Measurements from ENCODE around the gene CYP4F12. TPM values are rescaled to one million over a fixed set of nuclear protein-coding genes. Genes with fewer than 3 reads are reported as not detected.

Gene CYP4F12
- total RNA-seq, 1 donor from 2014 or later: not detected

DNA sequence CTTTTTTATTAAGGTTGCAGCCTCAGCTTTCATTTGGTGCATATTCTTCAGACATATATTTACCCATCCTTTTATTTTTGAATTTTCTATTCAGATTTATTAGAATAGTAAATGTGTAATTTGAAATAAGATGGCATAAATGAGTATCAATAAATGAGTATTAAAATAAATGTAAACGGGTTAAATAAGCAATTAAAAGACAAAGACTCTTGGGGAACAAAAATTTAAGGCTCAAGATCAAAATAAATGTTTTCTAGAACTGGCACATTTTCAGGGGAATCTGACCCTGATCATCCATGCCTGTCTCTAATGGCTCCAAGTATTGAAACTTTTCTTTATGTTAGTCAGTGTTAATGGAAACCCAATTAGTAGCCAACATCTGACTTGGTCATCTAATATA lies 67.9 kb downstream of the CYP4F12 start:
- DNase-seq: no peak
- Mint-ChIP-seq H3K27me3 (ENCODE audit: unreplicated experiment) (no peaks in the 10 kb centered on the region), H3K4me1 (ENCODE audit: low read depth, unreplicated experiment) (no peaks in the 10 kb centered on the region), H3K4me3 (ENCODE audit: unreplicated experiment) (no peak overlapping the region), H3K36me3 (ENCODE audit: unreplicated experiment) (peaks cover 11% of the 10 kb centered on the region), H3K9me3 (ENCODE audit: unreplicated experiment) (peaks cover 4% of the 10 kb centered on the region), H3K27ac (ENCODE audit: unreplicated experiment) (no peak overlapping the region)
- TF ChIP-seq, protein P1, sequence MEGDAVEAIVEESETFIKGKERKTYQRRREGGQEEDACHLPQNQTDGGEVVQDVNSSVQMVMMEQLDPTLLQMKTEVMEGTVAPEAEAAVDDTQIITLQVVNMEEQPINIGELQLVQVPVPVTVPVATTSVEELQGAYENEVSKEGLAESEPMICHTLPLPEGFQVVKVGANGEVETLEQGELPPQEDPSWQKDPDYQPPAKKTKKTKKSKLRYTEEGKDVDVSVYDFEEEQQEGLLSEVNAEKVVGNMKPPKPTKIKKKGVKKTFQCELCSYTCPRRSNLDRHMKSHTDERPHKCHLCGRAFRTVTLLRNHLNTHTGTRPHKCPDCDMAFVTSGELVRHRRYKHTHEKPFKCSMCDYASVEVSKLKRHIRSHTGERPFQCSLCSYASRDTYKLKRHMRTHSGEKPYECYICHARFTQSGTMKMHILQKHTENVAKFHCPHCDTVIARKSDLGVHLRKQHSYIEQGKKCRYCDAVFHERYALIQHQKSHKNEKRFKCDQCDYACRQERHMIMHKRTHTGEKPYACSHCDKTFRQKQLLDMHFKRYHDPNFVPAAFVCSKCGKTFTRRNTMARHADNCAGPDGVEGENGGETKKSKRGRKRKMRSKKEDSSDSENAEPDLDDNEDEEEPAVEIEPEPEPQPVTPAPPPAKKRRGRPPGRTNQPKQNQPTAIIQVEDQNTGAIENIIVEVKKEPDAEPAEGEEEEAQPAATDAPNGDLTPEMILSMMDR (IDR thresholded peaks at IDR 0.05; ENCODE audit: partially characterized antibody, unreplicated experiment): no peak

Other genes with a start within 250 kb of the CYP4F12 start
- gene WIZ, start 223.1 kb upstream of the CYP4F12 start, total RNA-seq (ENCODE audit: unreplicated experiment): 106 TPM
- gene RASAL3, start 208.5 kb upstream of the CYP4F12 start, total RNA-seq (ENCODE audit: unreplicated experiment): not detected
- gene PGLYRP2, start 193.6 kb upstream of the CYP4F12 start, total RNA-seq (ENCODE audit: unreplicated experiment): not detected
- gene CYP4F22, start 164.6 kb upstream of the CYP4F12 start, total RNA-seq (ENCODE audit: unreplicated experiment): not detected
- gene CYP4F8, start 57.9 kb upstream of the CYP4F12 start, total RNA-seq (ENCODE audit: unreplicated experiment): not detected
- not detected for gene CYP4F3, start 32.2 kb upstream of the CYP4F12 start, total RNA-seq (ENCODE audit: unreplicated experiment)
- not detected for gene OR10H2, start 54.9 kb downstream of the CYP4F12 start, total RNA-seq (ENCODE audit: unreplicated experiment)
- not detected for gene OR10H3, start 64.9 kb downstream of the CYP4F12 start, total RNA-seq (ENCODE audit: unreplicated experiment)
- not detected for gene OR10H5, start 114.6 kb downstream of the CYP4F12 start, total RNA-seq (ENCODE audit: unreplicated experiment)
- gene OR10H1, start 142.6 kb downstream of the CYP4F12 start, total RNA-seq (ENCODE audit: unreplicated experiment): not detected
- not detected for gene CYP4F2, start 225.0 kb downstream of the CYP4F12 start, total RNA-seq (ENCODE audit: unreplicated experiment)